LoVo (cell line): ENCODE results near the gene PPP1R18.
A peak's percentile ranks its signal among the peaks of the same experiment; 100 is the strongest.
"Not testable (repeated sequence)": the region's sequence is repeated elsewhere in the genome, so short reads cannot be mapped to it uniquely, and the experiment has no call there.

Source experiments
- DNase-seq: peaks from one replicate; pipeline ENCODE4 v3.0.0-alpha.2; 2016; ENCODE audit warnings: low spot score

Gene PPP1R18

GRCh38 chr6:30719791-30720737 is 33.6 kb upstream of the PPP1R18 start, which contains the start of gene TUBB:
TUBB (plus strand) TSS chr6:30720352; CDS start chr6:30720507, 155 bp downstream.
- DNase-seq: peak; percentile 97

DNA sequence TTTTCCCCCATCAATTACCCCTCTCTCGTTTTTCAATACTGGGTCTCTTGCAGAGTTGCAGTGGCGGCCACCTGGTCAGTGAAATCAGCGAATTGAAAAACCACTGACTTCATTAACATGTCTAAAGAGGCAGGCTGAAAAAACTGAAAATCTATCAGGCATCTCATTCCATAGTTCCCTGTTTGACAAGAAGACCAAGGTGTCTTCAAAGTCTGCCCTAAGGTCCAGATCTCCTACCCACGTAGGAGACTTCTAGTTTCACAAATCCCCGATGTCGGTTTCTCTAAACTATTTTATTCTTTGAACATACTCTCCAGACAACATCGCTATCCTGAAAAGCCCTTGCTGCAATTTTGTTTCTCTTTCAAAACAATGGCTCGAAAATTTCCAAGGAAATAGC is 32.9 kb upstream of the PPP1R18 start:
- no peak for DNase-seq

DNA sequence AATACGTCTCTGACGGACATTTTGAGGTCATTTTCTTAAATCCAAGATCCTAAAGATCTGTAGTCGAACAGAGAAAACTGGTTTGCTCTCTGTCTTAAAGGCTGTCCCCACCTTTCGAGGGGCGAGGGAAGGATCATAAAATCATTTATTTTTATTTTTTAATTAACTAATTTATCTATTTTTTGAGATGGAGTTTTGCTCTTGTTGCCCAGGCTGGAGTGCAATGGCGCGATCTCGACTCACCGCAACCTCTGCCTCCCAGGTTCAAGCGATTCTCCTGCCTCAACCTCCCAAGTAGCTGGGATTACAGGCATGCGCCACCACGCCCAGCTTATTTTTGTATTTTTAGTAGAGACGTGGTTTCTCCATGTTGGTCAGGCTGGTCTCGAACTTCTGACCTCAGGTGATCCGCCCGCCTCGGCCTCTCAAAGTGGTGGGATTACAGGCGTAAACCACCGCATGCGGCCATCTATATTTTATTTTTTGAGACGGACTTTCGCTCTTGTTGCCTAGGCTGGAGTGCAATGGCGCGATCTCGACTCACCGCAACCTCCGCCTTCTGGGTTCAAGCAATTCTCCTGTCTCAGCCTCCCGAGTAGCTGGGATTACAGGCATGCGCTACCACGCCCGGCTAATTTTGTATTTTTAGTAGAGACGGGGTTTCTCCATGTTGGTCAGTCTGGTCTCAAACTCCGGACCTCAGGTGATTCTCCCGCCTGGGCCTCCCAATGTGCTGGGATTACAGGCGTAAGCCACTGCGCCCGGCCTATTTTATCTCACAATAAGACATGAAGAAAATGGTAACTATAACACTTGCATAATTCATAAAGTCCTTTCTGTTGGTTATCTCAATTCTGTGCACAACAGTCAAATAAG is 31.6 kb upstream of the PPP1R18 start:
- not testable (repeated sequence) for DNase-seq

- DNase-seq: peak; percentile 99
Measured at GRCh38 chr6:30717129-30717844, 30.8 kb upstream of the PPP1R18 start, which contains the start of gene MDC1. MDC1 (minus strand) TSS chr6:30717281; CDS start chr6:30715175, 2,106 bp downstream.

- DNase-seq: no peak
Measured at GRCh38 chr6:30716879-30717128, 30.4 kb upstream of the PPP1R18 start.

DNA sequence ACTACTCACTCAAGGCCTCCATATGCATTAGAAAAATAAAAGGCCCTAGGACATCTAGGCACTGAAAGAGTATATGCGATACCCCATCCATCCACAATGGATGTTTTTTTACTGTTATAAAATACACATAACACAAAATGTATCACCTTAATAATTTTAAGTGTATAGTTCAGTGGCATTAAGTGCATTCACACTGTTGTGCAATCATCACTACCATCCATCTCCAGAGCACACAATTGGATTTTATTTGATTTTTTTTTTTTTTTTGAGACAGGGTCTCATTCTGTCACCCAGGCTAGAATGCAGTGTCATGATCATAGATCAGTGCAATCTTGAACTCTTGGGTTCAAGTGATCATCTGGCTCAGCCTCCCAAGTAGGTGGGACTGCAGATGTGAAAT is 27.8 kb upstream of the PPP1R18 start:
- DNase-seq: no peak

- DNase-seq: no peak
Measured at GRCh38 chr6:30712441-30712945, 26.0 kb upstream of the PPP1R18 start.

DNA sequence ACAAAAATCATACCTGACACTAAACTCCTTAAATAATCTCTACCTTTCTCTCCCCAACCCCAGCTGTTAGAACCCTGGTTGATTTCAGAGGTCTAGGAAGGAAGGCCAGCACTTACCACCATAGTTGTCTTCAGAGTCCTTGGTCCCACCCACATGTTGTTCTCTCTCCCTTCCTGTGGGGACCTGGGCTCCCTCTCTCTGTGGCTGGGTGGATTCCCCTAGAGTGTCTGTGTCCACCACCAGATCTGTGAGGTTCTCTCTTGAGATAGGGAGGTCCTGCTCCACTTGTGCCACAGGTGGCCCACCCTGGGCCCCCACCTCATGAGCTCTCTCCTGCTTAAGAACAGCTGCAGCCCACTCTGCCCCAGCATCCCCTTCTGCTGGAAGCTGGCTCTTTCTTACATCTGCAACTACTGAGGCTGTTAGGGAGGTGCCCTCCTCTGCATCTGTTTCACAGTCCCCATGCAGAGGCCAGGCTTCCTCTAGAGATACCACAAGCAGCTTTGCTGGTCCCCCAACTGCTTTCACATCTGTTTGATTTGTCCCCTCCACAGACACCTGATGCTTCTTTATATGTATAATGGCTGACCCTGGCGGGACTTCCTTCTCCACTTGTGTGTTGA is 25.4 kb upstream of the PPP1R18 start:
- DNase-seq: no peak

DNA sequence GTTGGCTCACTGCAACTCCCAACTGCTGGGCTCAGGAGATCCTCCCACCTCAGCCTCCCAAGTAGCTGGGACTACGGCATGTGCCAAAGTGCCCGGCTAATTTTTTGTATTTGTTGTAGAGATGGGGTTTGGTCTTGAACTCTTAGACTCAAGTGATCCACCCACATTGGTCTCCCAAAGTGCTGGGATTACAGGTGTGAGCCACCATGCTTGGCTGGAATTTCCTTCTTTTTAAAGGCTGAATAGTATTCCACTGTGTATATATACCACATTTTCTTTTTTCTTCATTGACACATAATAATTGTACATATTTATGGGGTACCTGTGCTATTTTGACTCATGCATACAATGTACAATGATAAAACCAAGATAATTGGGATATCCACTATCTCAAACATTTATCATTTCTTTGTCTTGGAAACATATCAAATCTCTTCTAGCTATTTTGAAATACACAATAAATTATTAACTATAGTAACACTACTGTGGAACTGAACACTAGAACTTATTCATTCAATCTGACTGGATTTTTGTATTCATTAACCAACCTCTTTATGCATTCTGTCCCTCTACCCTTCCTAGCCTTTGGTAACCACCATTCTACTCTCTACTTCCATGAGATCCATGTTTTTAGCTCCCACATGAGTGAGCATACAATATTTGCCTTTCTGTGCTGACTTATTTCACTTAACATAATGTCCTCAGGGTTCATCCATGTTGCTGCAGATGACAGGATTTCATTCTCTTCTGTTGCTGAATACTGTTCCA is 22.8 kb upstream of the PPP1R18 start:
- no peak for DNase-seq

DNA sequence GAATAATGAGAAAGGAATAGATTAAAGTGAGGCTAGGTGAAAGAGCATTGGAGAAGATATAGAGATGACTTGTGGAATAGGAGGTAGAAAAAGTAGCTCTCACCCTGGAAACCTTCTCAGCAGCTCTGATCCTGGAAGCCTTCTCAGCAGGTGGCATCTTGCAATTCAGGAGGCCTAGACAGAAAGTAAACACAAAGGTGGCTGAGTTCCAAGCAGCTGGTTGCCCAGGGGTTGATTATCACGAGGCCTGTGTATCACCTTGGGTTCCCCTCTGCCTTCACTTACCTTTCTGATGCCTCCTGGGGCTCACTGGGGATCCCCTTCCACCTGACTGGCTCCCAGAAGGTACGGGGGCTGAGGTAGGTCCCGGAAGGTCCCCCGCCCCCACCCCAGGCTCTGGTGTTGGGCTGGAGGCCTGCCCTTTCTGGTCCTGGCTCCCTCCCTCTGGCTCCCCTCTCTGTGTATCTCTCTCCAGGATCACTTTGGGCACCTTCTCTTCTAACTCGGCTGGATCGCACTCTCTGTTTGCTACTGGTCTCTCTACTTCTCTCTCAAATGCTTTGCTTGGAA is 20.9 kb upstream of the PPP1R18 start:
- no peak for DNase-seq

DNA sequence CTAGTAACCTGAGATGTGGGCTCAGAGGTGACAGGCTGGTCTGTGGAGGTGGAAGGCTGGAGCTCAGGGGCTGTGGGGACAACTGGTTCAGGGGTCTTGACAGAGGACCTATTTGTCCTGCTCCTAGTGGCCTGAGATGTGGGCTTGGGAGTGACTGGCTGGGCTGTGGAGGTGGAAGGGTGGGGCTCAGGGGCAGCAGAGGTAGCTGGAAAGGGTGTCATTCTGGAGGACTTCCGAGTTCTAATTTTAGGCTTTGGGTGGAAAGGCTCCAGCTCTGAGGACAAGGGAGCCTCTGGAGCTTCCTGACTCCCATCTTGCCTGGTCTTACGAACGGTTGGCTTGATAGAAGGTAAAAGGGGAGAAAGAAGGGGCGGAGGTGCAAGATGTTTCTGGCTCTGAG is 19.2 kb upstream of the PPP1R18 start:
- no peak for DNase-seq

DNA sequence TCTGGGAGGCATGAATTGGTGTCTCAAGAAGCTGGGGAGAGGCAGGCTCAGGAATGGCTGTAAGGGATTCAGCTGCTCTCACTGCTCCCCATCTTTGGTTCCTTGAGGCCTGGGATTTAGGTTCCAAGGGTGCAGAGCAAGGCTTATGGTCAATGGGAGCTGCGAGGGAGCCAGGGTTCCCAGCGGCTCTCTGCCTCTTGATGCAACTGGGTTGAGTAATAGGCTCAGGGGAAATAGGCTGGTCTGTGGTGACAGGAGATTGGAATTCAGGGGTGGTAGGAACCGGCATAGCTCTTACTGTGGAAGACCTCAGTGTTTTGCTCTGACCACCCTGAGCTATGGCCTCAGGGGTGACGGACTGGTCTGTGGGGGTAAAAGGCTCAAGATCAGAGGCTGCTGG is 17.4 kb upstream of the PPP1R18 start:
- DNase-seq: no peak

GRCh38 chr6:30703011-30703410 is 16.6 kb upstream of the PPP1R18 start:
- no peak for DNase-seq

DNA sequence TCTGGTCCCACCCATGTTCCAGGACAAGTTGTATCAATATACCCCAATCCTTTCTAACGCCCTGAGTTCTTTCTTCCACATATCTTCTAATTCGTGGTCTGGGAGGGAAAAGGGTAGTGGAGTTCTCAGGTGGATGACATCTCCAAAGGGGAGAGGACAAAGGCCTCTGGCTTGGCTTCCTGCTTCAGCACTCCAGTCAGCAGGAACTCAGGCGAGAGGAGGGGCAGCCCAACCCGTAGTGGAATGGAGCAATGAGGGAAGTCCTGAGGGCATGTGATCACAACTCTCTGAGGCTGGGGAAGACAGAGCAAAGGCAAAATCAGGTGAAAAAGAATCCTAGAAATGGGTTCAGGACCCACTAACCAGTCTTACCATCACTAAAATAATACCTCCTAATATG is 13.9 kb upstream of the PPP1R18 start:
- DNase-seq: no peak

GRCh38 chr6:30696432-30696831 is 10.0 kb upstream of the PPP1R18 start:
- no peak for DNase-seq

- DNase-seq: no peak
Measured at GRCh38 chr6:30691208-30691847, 4.9 kb upstream of the PPP1R18 start.

DNA sequence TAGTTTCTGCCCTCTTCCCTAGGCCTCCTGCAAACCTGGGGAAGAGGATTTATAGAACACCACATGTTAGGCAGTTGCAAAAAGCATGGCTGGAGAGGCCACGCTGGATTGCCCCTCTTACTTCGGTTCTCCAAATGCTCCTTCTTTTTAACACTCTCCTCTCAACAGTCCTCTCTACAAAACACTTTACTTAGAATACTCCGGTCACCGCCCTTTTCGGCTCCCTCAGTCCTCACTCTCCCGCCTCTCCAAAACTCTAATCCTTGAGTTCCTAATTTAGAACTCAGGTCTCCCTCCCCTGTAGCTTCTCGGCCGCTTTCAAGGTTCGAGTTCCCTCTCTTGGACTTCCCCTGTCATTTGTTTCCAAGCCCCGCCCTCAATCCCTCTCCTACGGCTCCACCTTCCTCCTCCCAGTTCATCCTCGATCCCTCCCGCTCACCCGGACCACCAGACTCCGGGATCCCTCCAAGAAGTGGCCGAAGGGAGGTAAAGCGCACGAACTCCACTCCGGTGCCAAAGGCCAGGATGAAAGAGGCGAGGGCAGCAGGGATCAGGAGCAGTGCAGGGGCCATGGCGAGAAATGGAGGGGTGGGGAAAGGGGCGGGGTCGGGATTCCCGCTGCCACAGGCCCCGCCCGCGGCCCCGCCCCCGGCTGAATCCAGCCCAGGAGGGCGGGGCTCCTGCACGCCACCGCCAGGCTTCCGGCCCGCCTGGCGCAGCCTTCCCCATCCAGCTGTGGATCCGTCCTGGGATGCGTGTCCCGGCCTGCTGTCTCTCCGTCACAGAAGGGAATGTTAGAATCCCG is 4.2 kb upstream of the PPP1R18 start, which contains the start of gene NRM:
NRM (minus strand) TSS at position 582 of the 805 bp plus-strand sequence; CDS start at position 572, 10 bp downstream.
- peak; percentile 89 for DNase-seq

GRCh38 chr6:30689985-30690384 is 3.5 kb upstream of the PPP1R18 start:
- no peak for DNase-seq
